Measurements from ENCODE around the gene CRISPLD2.

Gene CRISPLD2

DNA sequence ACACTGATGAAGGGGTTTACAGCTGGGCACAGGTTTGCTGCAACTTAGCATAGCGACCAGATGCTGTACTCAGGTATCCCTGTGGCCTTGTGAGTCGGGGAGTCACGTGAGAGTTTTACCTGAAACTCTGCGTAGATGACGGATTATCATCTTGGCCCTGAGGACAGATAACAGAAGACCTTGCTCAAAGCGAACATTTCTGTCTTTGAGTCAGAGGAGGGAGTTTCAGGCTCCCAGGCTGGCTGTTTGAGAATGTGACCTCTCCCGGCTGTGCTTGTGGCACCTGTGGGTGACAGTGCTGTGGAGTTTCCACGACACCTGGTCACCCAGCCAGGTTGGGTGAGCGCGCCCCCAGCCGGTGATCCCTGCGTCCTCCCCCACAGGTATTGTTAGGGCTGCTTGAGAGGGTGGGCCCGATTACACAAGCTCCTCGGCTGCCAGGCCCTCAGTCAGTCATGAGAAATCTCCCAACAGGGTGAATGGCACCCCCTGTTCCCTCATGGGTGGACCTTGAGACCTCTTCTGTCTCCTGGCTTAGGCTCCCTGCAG is 44.4 kb upstream of the CRISPLD2 start:
- CTCF ChIA-PET: interaction anchor here (0.7 to 1.2 kb wide), 3 partner anchors 11 to 199 kb away, joined by 3 read pairs; no protein-coding TSS in a partner anchor
- POLR2A ChIA-PET: no interaction called here
- H3K36me3 ChIP-seq (ENCODE audit: control insufficient read depth in 2 of 2, insufficient read depth in 1 of 2, low read length in 2 of 2): peaks cover 14 to 92% of the 10 kb centered on the region in 2 experiments; a peak in 2 of 3 replicates

DNA sequence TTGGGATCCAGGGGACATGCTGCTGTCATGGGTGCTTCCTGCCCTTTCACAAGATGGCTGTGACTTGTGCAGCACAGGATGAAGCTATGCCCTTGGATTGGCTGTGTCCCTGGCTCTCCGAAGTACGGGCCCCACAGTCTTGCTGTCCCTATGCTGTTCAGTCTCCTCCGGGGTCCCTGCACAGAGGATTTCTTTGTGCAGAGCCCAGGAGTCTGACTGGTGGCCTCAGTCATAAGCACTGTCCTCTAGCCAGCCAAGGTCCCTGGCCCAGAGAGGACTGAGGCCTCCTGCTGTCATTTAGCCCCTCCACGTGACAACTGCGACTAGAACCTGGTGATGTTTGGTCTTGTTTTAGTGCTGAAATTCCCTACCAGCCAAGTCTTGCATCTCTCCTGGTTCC is 42.4 kb upstream of the CRISPLD2 start:
- Histone ChIP-seq H3K4me1 (ENCODE audit: control insufficient read depth, insufficient read depth, low read length) (no peaks in the 10 kb centered on the region), H3K9me3 (ENCODE audit: control insufficient read depth, insufficient read depth, low read depth, low read length) (no peaks in the 10 kb centered on the region), H3K4me3 (ENCODE audit: low read depth, low read length) (no peak overlapping the region), H3K36me3 (ENCODE audit: control insufficient read depth in 2 of 2, insufficient read depth in 1 of 2, low read length in 2 of 2) (peaks cover 7 to 82% of the 10 kb centered on the region in 2 experiments; a peak in 2 of 3 replicates), H3K27ac (ENCODE audit: extremely low read depth, low read depth, low read length) (no peak overlapping the region)
- ChIA-PET POLR2A (no interaction called here), CTCF (no interaction called here)
- TF ChIP-seq ZNF138 (tag by site-specific recombination; IDR thresholded peaks at IDR 0.05; ENCODE audit: borderline replicate concordance) (no peak), ZNF302 (tag by site-specific recombination; IDR thresholded peaks at IDR 0.05; ENCODE audit: low read depth) (no peak), ZNF112 (tag by site-specific recombination; IDR thresholded peaks at IDR 0.05) (no peak), ZNF560 (tag by site-specific recombination; IDR thresholded peaks at IDR 0.05; ENCODE audit: borderline replicate concordance) (no peak), ZNF501 (tag by site-specific recombination; IDR thresholded peaks at IDR 0.05) (no peak), ZNF266 (tag by site-specific recombination; IDR thresholded peaks at IDR 0.05; ENCODE audit: low read depth) (no peak), ZXDB (tag by site-specific recombination; IDR thresholded peaks at IDR 0.05) (no peak), SCRT1 (tag by site-specific recombination; IDR thresholded peaks at IDR 0.05; ENCODE audit: borderline replicate concordance) (no peak), WT1 (tag by site-specific recombination; IDR thresholded peaks at IDR 0.05) (no peak), YY2 (tag by site-specific recombination; IDR thresholded peaks at IDR 0.05) (no peak), ZFP3 (tag by site-specific recombination; IDR thresholded peaks at IDR 0.05; ENCODE audit: low read depth) (no peak), BCL11A (tag by site-specific recombination; IDR thresholded peaks at IDR 0.05; ENCODE audit: low read depth) (no peak)
- TF ChIP-seq, protein P1, sequence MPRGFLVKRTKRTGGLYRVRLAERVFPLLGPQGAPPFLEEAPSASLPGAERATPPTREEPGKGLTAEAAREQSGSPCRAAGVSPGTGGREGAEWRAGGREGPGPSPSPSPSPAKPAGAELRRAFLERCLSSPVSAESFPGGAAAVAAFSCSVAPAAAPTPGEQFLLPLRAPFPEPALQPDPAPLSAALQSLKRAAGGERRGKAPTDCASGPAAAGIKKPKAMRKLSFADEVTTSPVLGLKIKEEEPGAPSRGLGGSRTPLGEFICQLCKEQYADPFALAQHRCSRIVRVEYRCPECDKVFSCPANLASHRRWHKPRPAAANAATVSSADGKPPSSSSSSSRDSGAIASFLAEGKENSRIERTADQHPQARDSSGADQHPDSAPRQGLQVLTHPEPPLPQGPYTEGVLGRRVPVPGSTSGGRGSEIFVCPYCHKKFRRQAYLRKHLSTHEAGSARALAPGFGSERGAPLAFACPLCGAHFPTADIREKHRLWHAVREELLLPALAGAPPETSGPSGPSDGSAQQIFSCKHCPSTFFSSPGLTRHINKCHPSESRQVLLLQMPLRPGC (tag by site-specific recombination; IDR thresholded peaks at IDR 0.05): no peak
- TF ChIP-seq, protein P2, sequence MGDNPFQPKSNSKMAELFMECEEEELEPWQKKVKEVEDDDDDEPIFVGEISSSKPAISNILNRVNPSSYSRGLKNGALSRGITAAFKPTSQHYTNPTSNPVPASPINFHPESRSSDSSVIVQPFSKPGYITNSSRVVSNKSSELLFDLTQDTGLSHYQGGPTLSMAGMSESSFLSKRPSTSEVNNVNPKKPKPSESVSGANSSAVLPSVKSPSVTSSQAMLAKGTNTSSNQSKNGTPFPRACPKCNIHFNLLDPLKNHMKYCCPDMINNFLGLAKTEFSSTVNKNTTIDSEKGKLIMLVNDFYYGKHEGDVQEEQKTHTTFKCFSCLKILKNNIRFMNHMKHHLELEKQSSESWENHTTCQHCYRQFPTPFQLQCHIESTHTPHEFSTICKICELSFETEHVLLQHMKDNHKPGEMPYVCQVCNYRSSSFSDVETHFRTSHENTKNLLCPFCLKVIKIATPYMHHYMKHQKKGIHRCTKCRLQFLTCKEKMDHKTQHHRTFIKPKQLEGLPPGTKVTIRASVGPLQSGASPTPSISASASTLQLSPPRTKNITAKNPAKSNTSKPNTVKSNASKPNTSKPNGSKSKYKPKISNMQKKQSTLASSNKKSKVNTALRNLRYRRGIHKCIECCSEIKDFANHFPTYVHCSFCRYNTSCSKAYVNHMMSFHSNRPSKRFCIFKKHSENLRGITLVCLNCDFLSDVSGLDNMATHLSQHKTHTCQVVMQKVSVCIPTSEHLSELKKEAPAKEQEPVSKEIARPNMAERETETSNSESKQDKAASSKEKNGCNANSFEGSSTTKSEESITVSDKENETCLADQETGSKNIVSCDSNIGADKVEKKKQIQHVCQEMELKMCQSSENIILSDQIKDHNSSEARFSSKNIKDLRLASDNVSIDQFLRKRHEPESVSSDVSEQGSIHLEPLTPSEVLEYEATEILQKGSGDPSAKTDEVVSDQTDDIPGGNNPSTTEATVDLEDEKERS (tag by site-specific recombination; IDR thresholded peaks at IDR 0.05): no peak
- TF ChIP-seq, protein P3, sequence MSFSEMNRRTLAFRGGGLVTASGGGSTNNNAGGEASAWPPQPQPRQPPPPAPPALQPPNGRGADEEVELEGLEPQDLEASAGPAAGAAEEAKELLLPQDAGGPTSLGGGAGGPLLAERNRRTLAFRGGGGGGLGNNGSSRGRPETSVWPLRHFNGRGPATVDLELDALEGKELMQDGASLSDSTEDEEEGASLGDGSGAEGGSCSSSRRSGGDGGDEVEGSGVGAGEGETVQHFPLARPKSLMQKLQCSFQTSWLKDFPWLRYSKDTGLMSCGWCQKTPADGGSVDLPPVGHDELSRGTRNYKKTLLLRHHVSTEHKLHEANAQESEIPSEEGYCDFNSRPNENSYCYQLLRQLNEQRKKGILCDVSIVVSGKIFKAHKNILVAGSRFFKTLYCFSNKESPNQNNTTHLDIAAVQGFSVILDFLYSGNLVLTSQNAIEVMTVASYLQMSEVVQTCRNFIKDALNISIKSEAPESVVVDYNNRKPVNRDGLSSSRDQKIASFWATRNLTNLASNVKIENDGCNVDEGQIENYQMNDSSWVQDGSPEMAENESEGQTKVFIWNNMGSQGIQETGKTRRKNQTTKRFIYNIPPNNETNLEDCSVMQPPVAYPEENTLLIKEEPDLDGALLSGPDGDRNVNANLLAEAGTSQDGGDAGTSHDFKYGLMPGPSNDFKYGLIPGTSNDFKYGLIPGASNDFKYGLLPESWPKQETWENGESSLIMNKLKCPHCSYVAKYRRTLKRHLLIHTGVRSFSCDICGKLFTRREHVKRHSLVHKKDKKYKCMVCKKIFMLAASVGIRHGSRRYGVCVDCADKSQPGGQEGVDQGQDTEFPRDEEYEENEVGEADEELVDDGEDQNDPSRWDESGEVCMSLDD (tag by site-specific recombination; IDR thresholded peaks at IDR 0.05): no peak

More for the DNA sequence above, 44.4 kb upstream of the CRISPLD2 start:
- Histone ChIP-seq H3K4me1 (ENCODE audit: control insufficient read depth, insufficient read depth, low read length) (no peaks in the 10 kb centered on the region), H3K4me3 (ENCODE audit: low read depth, low read length) (no peak overlapping the region), H3K9me3 (ENCODE audit: control insufficient read depth, insufficient read depth, low read depth, low read length) (no peaks in the 10 kb centered on the region), H3K27ac (ENCODE audit: extremely low read depth, low read depth, low read length) (no peak overlapping the region)
- TF ChIP-seq ZNF560 (tag by site-specific recombination; IDR thresholded peaks at IDR 0.05; ENCODE audit: borderline replicate concordance) (no peak), REPIN1 (tag by site-specific recombination; IDR thresholded peaks at IDR 0.05; ENCODE audit: low read depth) (no peak), ZNF138 (tag by site-specific recombination; IDR thresholded peaks at IDR 0.05; ENCODE audit: borderline replicate concordance) (no peak), ZNF514 (tag by site-specific recombination; IDR thresholded peaks at IDR 0.05) (no peak), GLI4 (tag by site-specific recombination; IDR thresholded peaks at IDR 0.05) (no peak), GLI2 (tag by site-specific recombination; IDR thresholded peaks at IDR 0.05; ENCODE audit: borderline replicate concordance, low read depth) (no peak), ZNF707 (tag by site-specific recombination; IDR thresholded peaks at IDR 0.05) (no peak), ZNF248 (tag by site-specific recombination; IDR thresholded peaks at IDR 0.05) (no peak), ZNF239 (tag by site-specific recombination; IDR thresholded peaks at IDR 0.05) (no peak), ZNF830 (tag by site-specific recombination; IDR thresholded peaks at IDR 0.05; ENCODE audit: low read depth) (no peak), ZNF670 (tag by site-specific recombination; IDR thresholded peaks at IDR 0.05; ENCODE audit: low read depth) (no peak), ZNF221 (tag by site-specific recombination; IDR thresholded peaks at IDR 0.05; ENCODE audit: borderline replicate concordance) (no peak), TCF7L2 (IDR thresholded peaks at IDR 0.05; ENCODE audit: borderline replicate concordance, low read depth, low read length) (no peak), KLF9 (tag by site-specific recombination; IDR thresholded peaks at IDR 0.05; ENCODE audit: low read depth) (no peak), ZNF530 (tag by site-specific recombination; IDR thresholded peaks at IDR 0.05; ENCODE audit: low read depth) (no peak), ZNF747 (tag by site-specific recombination; IDR thresholded peaks at IDR 0.05) (no peak), ZNF561 (tag by site-specific recombination; IDR thresholded peaks at IDR 0.05; ENCODE audit: borderline replicate concordance) (no peak), ZNF768 (tag by site-specific recombination; IDR thresholded peaks at IDR 0.05) (no peak)
- TF ChIP-seq, protein P4, sequence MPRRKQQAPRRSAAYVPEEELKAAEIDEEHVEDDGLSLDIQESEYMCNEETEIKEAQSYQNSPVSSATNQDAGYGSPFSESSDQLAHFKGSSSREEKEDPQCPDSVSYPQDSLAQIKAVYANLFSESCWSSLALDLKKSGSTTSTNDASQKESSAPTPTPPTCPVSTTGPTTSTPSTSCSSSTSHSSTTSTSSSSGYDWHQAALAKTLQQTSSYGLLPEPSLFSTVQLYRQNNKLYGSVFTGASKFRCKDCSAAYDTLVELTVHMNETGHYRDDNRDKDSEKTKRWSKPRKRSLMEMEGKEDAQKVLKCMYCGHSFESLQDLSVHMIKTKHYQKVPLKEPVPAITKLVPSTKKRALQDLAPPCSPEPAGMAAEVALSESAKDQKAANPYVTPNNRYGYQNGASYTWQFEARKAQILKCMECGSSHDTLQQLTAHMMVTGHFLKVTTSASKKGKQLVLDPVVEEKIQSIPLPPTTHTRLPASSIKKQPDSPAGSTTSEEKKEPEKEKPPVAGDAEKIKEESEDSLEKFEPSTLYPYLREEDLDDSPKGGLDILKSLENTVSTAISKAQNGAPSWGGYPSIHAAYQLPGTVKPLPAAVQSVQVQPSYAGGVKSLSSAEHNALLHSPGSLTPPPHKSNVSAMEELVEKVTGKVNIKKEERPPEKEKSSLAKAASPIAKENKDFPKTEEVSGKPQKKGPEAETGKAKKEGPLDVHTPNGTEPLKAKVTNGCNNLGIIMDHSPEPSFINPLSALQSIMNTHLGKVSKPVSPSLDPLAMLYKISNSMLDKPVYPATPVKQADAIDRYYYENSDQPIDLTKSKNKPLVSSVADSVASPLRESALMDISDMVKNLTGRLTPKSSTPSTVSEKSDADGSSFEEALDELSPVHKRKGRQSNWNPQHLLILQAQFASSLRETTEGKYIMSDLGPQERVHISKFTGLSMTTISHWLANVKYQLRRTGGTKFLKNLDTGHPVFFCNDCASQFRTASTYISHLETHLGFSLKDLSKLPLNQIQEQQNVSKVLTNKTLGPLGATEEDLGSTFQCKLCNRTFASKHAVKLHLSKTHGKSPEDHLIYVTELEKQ (tag by site-specific recombination; IDR thresholded peaks at IDR 0.05; ENCODE audit: borderline replicate concordance): no peak

Data from HEK293 (cell line).